GM12875 (cell line): ENCODE measurements around the gene PRSS2.
"Not testable (repeated sequence)": the region's sequence is repeated elsewhere in the genome, so short reads cannot be mapped to it uniquely, and the experiment has no call there.

Experiments used
- H3K4me3 ChIP-seq: one replicate; pipeline ENCODE4 v1.5.1; 2011; ENCODE audit warnings: low read depth, low read length, control low read depth
- CTCF ChIP-seq: IDR thresholded peaks from 2 replicates; pipeline ENCODE4 v1.5.1; 2011; ENCODE audit warnings: low read depth, mild to moderate bottlenecking, control low read depth, inconsistent platforms, low read length, moderate library complexity, borderline replicate concordance; ENCODE audit not compliant: insufficient read depth

The PRSS2 gene

GRCh38 chr7:142752376-142753225 is 18.2 kb upstream of the PRSS2 start:
- no peak overlapping the region for H3K4me3 ChIP-seq
- no peak for TF ChIP-seq CTCF

- no peak for TF ChIP-seq CTCF
- no peak overlapping the region for H3K4me3 ChIP-seq
Observed at GRCh38 chr7:142753366-142753765, 17.4 kb upstream of the PRSS2 start.

GRCh38 chr7:142753925-142754491 is 16.8 kb upstream of the PRSS2 start:
- H3K4me3 ChIP-seq = not testable (repeated sequence)

GRCh38 chr7:142754681-142755575 is 15.8 kb upstream of the PRSS2 start:
- no peak for TF ChIP-seq CTCF
- no peak overlapping the region for H3K4me3 ChIP-seq

GRCh38 chr7:142758312-142758711 is 12.5 kb upstream of the PRSS2 start:
- not testable (repeated sequence) for H3K4me3 ChIP-seq

GRCh38 chr7:142759433-142759832 is 11.3 kb upstream of the PRSS2 start:
- no peak overlapping the region for H3K4me3 ChIP-seq
- no peak for TF ChIP-seq CTCF

- no peak for TF ChIP-seq CTCF
Observed at GRCh38 chr7:142760071-142760642, 10.6 kb upstream of the PRSS2 start.

GRCh38 chr7:142761606-142762005 is 9.2 kb upstream of the PRSS2 start:
- H3K4me3 ChIP-seq = not testable (repeated sequence)

More at GRCh38 chr7:142760071-142760642, 10.6 kb upstream of the PRSS2 start:
- H3K4me3 ChIP-seq = no peak overlapping the region
